Panc1 (cell line): Measurements from ENCODE around the gene DNAJC30. TPM values are rescaled to one million over a fixed set of nuclear protein-coding genes. Genes with fewer than 3 reads are reported as not detected.

Experiments used
- ATAC-seq: fragments of 200-7000 bp; cut with Tn5 transposase; 2 replicates; pipeline ENCODE4 v1.9.1; 2020; ENCODE audit warnings: mild to moderate bottlenecking, moderate library complexity
- BruUV-seq: library from RNA; stranded (reverse); fragments of 400-500 nt; replicated peaks from 2 replicates; lab custom pipeline; 2021; lab: Mats Ljungman, UMichigan
- CTCF ChIA-PET: fragments of 300-600 bp; sonication (Branson Sonifier 250); formaldehyde crosslinking; loops from one replicate; lab custom pipeline; 2022; ENCODE audit warnings: antibody characterized with exemption; lab: Charles Lee
- POLR2A ChIA-PET: fragments of 300-600 bp; sonication (Branson Sonifier 250); formaldehyde crosslinking; loops from one replicate; lab custom pipeline; 2022; ENCODE audit warnings: antibody characterized with exemption; lab: Charles Lee
- DNase-seq: peaks from one replicate; pipeline ENCODE4 v3.0.0-alpha.2; 2010; ENCODE audit warnings: low read depth, low spot score
- H3K27ac ChIP-seq: 2 replicates; pipeline ENCODE4 v1.5.1; 2011; ENCODE audit warnings: mild to moderate bottlenecking, low read length, inconsistent platforms
- H3K27me3 ChIP-seq: fragments of 200-500 bp; sonication (Bioruptor generic); 2 replicates; pipeline ENCODE4 v1.6.0; 2014; ENCODE audit warnings: low read length, inconsistent platforms; ENCODE audit not compliant: control insufficient read depth, insufficient read depth
- H3K36me3 ChIP-seq: fragments of 200-500 bp; sonication (Bioruptor generic); 2 replicates; pipeline ENCODE4 v1.5.1; 2014; ENCODE audit warnings: inconsistent platforms, mild to moderate bottlenecking, low read length, moderate library complexity; ENCODE audit not compliant: control insufficient read depth, insufficient read depth
- H3K4me1 ChIP-seq: 2 replicates; pipeline ENCODE4 v1.5.1; 2011; ENCODE audit warnings: inconsistent platforms, mild to moderate bottlenecking, low read length, moderate library complexity; ENCODE audit not compliant: control insufficient read depth, insufficient read depth
- H3K4me3 ChIP-seq, 2 experiments: 2 replicates each; pipeline ENCODE4 v1.5.1; 2011 to 2012; ENCODE audit warnings: low read depth in 2 of 2, low read length in 2 of 2, mild to moderate bottlenecking in 2 of 2, inconsistent platforms in 1 of 2, moderate library complexity in 1 of 2
- H3K9me3 ChIP-seq: fragments of 200-500 bp; sonication (Bioruptor generic); 2 replicates; pipeline ENCODE4 v1.5.1; 2014; ENCODE audit warnings: low read depth, mild to moderate bottlenecking, inconsistent platforms, low read length, moderate library complexity; ENCODE audit not compliant: control insufficient read depth, insufficient read depth
- CTCF ChIP-seq: fragments of 450-650 bp; IDR thresholded peaks from 2 replicates; pipeline ENCODE4 v1.5.1; 2017; ENCODE audit warnings: mild to moderate bottlenecking
- POLR2AphosphoS5 ChIP-seq: IDR thresholded peaks from 2 replicates; pipeline ENCODE4 v1.6.1; 2012; ENCODE audit warnings: mild to moderate bottlenecking, low read depth, low read length, moderate library complexity
- REST ChIP-seq, 2 experiments: IDR thresholded peaks; 2 replicates each; pipeline ENCODE4 v1.6.1; 2011 to 2012; ENCODE audit warnings: low read depth in 2 of 2, control low read depth in 1 of 2, low read length in 1 of 2, mild to moderate bottlenecking in 1 of 2, moderate library complexity in 1 of 2; ENCODE audit not compliant: insufficient read depth in 1 of 2
- SIN3A ChIP-seq: IDR thresholded peaks from 2 replicates; pipeline ENCODE4 v1.6.1; 2012; ENCODE audit warnings: low read depth, mild to moderate bottlenecking, low read length, moderate library complexity, borderline replicate concordance; ENCODE audit not compliant: insufficient read depth
- TCF7L2 ChIP-seq: IDR thresholded peaks from 2 replicates; pipeline ENCODE4 v1.6.1; 2011; ENCODE audit warnings: mild to moderate bottlenecking, low read depth, low read length, inconsistent platforms
- in situ Hi-C: cut with HindIII; loops from 2 replicates; pipeline ENCODE4 v1.10.0; 2016; ENCODE audit warnings: low sequenced_read_pairs, low pct_unique_long_range_greater_than_20kb
- intact Hi-C: fragments of 100-400 bp; cut with micrococcal nuclease; formaldehyde crosslinking; loops from one replicate; pipeline ENCODE4 v1.10.0; 2022; ENCODE audit not compliant: unreplicated experiment
- total RNA-seq: library from RNA; stranded (reverse); gene quantifications from one replicate; pipeline ENCODE4 v1.2.1, GENCODE V29; 2021; ENCODE audit not compliant: unreplicated experiment

The DNAJC30 gene
- total RNA-seq, 1 experiment from 2014 or later, result 11.1 TPM

GRCh38 chr7:73702665-73703064, 19.4 kb upstream of the DNAJC30 start:
- DNase-seq, result no peak
- CTCF ChIA-PET, result interaction anchor here (1.1 to 1.5 kb wide), 2 partner anchors 8 to 23 kb away, joined by 4 read pairs; no protein-coding TSS in a partner anchor
- peaks cover 80% of the 10 kb centered on the region for H3K4me1 ChIP-seq
- no peak for ATAC-seq
- no peaks in the 10 kb centered on the region for H3K27me3 ChIP-seq
- H3K9me3 ChIP-seq, result no peaks in the 10 kb centered on the region
- POLR2A ChIA-PET, result interaction anchor here (1.1 kb wide), 1 partner anchor 10 kb away, joined by 3 read pairs; no protein-coding TSS in a partner anchor
- peak overlapping the region; percentile 80 for H3K27ac ChIP-seq
- intact Hi-C loops (no loop called here), in situ Hi-C loops (no loop called here)
- no peak for TF ChIP-seq SIN3A
- TF ChIP-seq CTCF, result no peak
- TF ChIP-seq TCF7L2, result no peak
- H3K36me3 ChIP-seq, result no peaks in the 10 kb centered on the region; the same call in none of the 2 replicates
- BruUV-seq, result no TSS peak
- no peak overlapping the region for H3K4me3 ChIP-seq

GRCh38 chr7:73702226-73702625, 19.0 kb upstream of the DNAJC30 start:
- TSS peak; percentile 26 for BruUV-seq
- in situ Hi-C loops, result no loop called here
- CTCF ChIA-PET, result interaction anchor here (1.1 to 1.5 kb wide), 3 partner anchors 9 to 23 kb away, joined by 4 read pairs; no protein-coding TSS in a partner anchor
- H3K4me1 ChIP-seq, result peaks cover 76% of the 10 kb centered on the region
- intact Hi-C loops, result no loop called here
- ATAC-seq, result no peak
- no peak overlapping the region for H3K4me3 ChIP-seq
- POLR2A ChIA-PET, result interaction anchor here (1.1 kb wide), 1 partner anchor 10 kb away, joined by 3 read pairs; no protein-coding TSS in a partner anchor
- H3K36me3 ChIP-seq, result no peaks in the 10 kb centered on the region; the same call in none of the 2 replicates
- H3K9me3 ChIP-seq, result no peaks in the 10 kb centered on the region
- H3K27me3 ChIP-seq, result no peaks in the 10 kb centered on the region
- DNase-seq, result no peak
- TF ChIP-seq REST (IDR thresholded peaks at IDR 0.05; ENCODE audit: insufficient read depth in 1 of 2, low read depth in 2 of 2, low read length in 1 of 2) (no peak), CTCF (no peak), POLR2AphosphoS5 (no peak), SIN3A (no peak), TCF7L2 (no peak)
- peak overlapping the region; percentile 80 for H3K27ac ChIP-seq
